Measurements from ENCODE around the gene TRPC4AP.
A peak's percentile ranks its signal among the peaks of the same experiment; 100 is the strongest.
"Not testable (repeated sequence)": the region's sequence is repeated elsewhere in the genome, so short reads cannot be mapped to it uniquely, and the experiment has no call there.

Gene TRPC4AP

GRCh38 chr20:35104685-35105295 lies 12.2 kb upstream of the TRPC4AP start:
- no peak for DNase-seq

GRCh38 chr20:35101620-35102019 lies 9.0 kb upstream of the TRPC4AP start:
- no peak for DNase-seq

GRCh38 chr20:35093267-35093884 lies 769 bp upstream of the TRPC4AP start:
- DNase-seq = peak; percentile 11 to 35

- peak; percentile 3 to 8 for DNase-seq
Observed at GRCh38 chr20:35091816-35092523, 637 bp downstream of the TRPC4AP start.

GRCh38 chr20:35088231-35089145 lies 4.1 kb downstream of the TRPC4AP start:
- peak in 1 of 2 donors; percentile 9 for DNase-seq

GRCh38 chr20:35087791-35088190 lies 4.8 kb downstream of the TRPC4AP start:
- DNase-seq = no peak

GRCh38 chr20:35087355-35087754 lies 5.3 kb downstream of the TRPC4AP start:
- no peak for DNase-seq

- DNase-seq = no peak
Observed at GRCh38 chr20:35085477-35086225, 7.0 kb downstream of the TRPC4AP start.

GRCh38 chr20:35084998-35085397 lies 7.6 kb downstream of the TRPC4AP start:
- no peak for DNase-seq

- not testable (repeated sequence) for DNase-seq
Observed at GRCh38 chr20:35080348-35080642, 12.3 kb downstream of the TRPC4AP start.

GRCh38 chr20:35079472-35080347 lies 12.9 kb downstream of the TRPC4AP start:
- no peak for DNase-seq

GRCh38 chr20:35077872-35078271 lies 14.7 kb downstream of the TRPC4AP start:
- no peak for DNase-seq

- no peak for DNase-seq
Observed at GRCh38 chr20:35077341-35077740, 15.3 kb downstream of the TRPC4AP start.

GRCh38 chr20:35071436-35072153 lies 21.0 kb downstream of the TRPC4AP start:
- DNase-seq = not testable (repeated sequence)

GRCh38 chr20:35066194-35066593 lies 26.4 kb downstream of the TRPC4AP start:
- DNase-seq = no peak

GRCh38 chr20:35065181-35065580 lies 27.4 kb downstream of the TRPC4AP start:
- DNase-seq = no peak

GRCh38 chr20:35063168-35063567 lies 29.4 kb downstream of the TRPC4AP start:
- DNase-seq = no peak

GRCh38 chr20:35062478-35062877 lies 30.1 kb downstream of the TRPC4AP start:
- DNase-seq = no peak

- DNase-seq = no peak
Observed at GRCh38 chr20:35060168-35060567, 32.4 kb downstream of the TRPC4AP start.

GRCh38 chr20:35059612-35060011 lies 33.0 kb downstream of the TRPC4AP start:
- no peak for DNase-seq

GRCh38 chr20:35059110-35059509 lies 33.5 kb downstream of the TRPC4AP start:
- no peak for DNase-seq

All from inflammatory macrophage (primary cell).